GM08714 (cell line): Measurements from ENCODE around the gene NCAM2.

ENCODE experiments used
- H3K4me3 ChIP-seq: fragments of 200-500 bp; sonication (Bioruptor generic); 2 replicates; pipeline ENCODE4 v1.5.1; 2014; ENCODE audit warnings: mild to moderate bottlenecking, low read length, inconsistent platforms
- ZNF274 ChIP-seq: IDR thresholded peaks from 2 replicates; pipeline ENCODE4 v1.6.1; 2012; ENCODE audit warnings: mild to moderate bottlenecking, low read depth, low read length

NCAM2 gene

GRCh38 chr21:21187579-21187978, 189.4 kb downstream of the NCAM2 start:
- TF ChIP-seq ZNF274, result no peak
- H3K4me3 ChIP-seq, result no peak overlapping the region

GRCh38 chr21:21188513-21189195, 190.4 kb downstream of the NCAM2 start:
- no peak for TF ChIP-seq ZNF274
- no peak overlapping the region for H3K4me3 ChIP-seq

GRCh38 chr21:21195417-21195943, 197.3 kb downstream of the NCAM2 start:
- no peak for TF ChIP-seq ZNF274
- no peak overlapping the region for H3K4me3 ChIP-seq

GRCh38 chr21:21196087-21196486, 197.9 kb downstream of the NCAM2 start:
- TF ChIP-seq ZNF274, result no peak
- H3K4me3 ChIP-seq, result no peak overlapping the region

- H3K4me3 ChIP-seq, result no peak overlapping the region
- TF ChIP-seq ZNF274, result no peak
Measured at GRCh38 chr21:21196848-21197247, 198.6 kb downstream of the NCAM2 start.

GRCh38 chr21:21199342-21200102, 201.3 kb downstream of the NCAM2 start:
- no peak overlapping the region for H3K4me3 ChIP-seq

GRCh38 chr21:21200103-21200938, 202.1 kb downstream of the NCAM2 start:
- H3K4me3 ChIP-seq, result no peak overlapping the region

More at GRCh38 chr21:21199342-21200102, 201.3 kb downstream of the NCAM2 start:
- TF ChIP-seq ZNF274, result no peak

GRCh38 chr21:21200939-21201615, 202.9 kb downstream of the NCAM2 start:
- H3K4me3 ChIP-seq, result no peak overlapping the region
- TF ChIP-seq ZNF274, result no peak

More at GRCh38 chr21:21200103-21200938, 202.1 kb downstream of the NCAM2 start:
- no peak for TF ChIP-seq ZNF274

GRCh38 chr21:21203822-21204339, 205.7 kb downstream of the NCAM2 start:
- no peak for TF ChIP-seq ZNF274

GRCh38 chr21:21204366-21204996, 206.3 kb downstream of the NCAM2 start:
- no peak for TF ChIP-seq ZNF274
- H3K4me3 ChIP-seq, result no peak overlapping the region

More at GRCh38 chr21:21203822-21204339, 205.7 kb downstream of the NCAM2 start:
- no peak overlapping the region for H3K4me3 ChIP-seq

- TF ChIP-seq ZNF274, result no peak
- no peak overlapping the region for H3K4me3 ChIP-seq
Measured at GRCh38 chr21:21205604-21206003, 207.4 kb downstream of the NCAM2 start.

GRCh38 chr21:21210552-21210951, 212.3 kb downstream of the NCAM2 start:
- TF ChIP-seq ZNF274, result no peak

GRCh38 chr21:21213297-21213696, 215.1 kb downstream of the NCAM2 start:
- TF ChIP-seq ZNF274, result no peak
- H3K4me3 ChIP-seq, result no peak overlapping the region

More at GRCh38 chr21:21210552-21210951, 212.3 kb downstream of the NCAM2 start:
- H3K4me3 ChIP-seq, result no peak overlapping the region
